GM23338 (cell line): ENCODE data around the gene FYN. TPM values are rescaled to one million over a fixed set of nuclear protein-coding genes. Genes with fewer than 3 reads are reported as not detected.

ENCODE experiments used
- ATAC-seq: fragments of 200-7000 bp; cut with Tn5 transposase; 3 replicates; pipeline ENCODE4 v1.9.1; 2020
- DNase-seq: peaks from one replicate; pipeline ENCODE4 v3.0.0-alpha.2; 2015; ENCODE audit warnings: low spot score
- H2AFZ ChIP-seq: fragments of 200-600 bp; sonication (generic); 2 replicates; pipeline ENCODE4 v1.8.0; 2016; ENCODE audit warnings: antibody characterized with exemption, mild to moderate bottlenecking, moderate library complexity
- H3F3A ChIP-seq: fragments of 200-600 bp; sonication (generic); replicated peaks from 2 replicates; pipeline ENCODE4 v1.8.0; 2017; ENCODE audit warnings: antibody characterized with exemption, mixed run types, low read depth
- H3K27ac ChIP-seq: fragments of 200-600 bp; sonication (generic); 2 replicates; pipeline ENCODE4 v1.6.1; 2016; ENCODE audit warnings: low read depth
- H3K27me3 ChIP-seq: fragments of 200-600 bp; sonication (generic); 2 replicates; pipeline ENCODE4 v1.8.0; 2016; ENCODE audit warnings: mild to moderate bottlenecking, mixed run types, moderate library complexity; ENCODE audit not compliant: insufficient read depth
- H3K36me3 ChIP-seq: fragments of 200-600 bp; sonication (generic); 2 replicates; pipeline ENCODE4 v1.8.0; 2016; ENCODE audit warnings: mild to moderate bottlenecking; ENCODE audit not compliant: insufficient read depth
- H3K4me1 ChIP-seq: fragments of 200-600 bp; sonication (generic); 2 replicates; pipeline ENCODE4 v1.8.0; 2016; ENCODE audit warnings: mild to moderate bottlenecking, moderate library complexity; ENCODE audit not compliant: insufficient read depth
- H3K4me2 ChIP-seq: fragments of 200-600 bp; sonication (generic); 2 replicates; pipeline ENCODE4 v1.7.1; 2017; ENCODE audit warnings: mixed run types
- H3K4me3 ChIP-seq: fragments of 200-600 bp; sonication (generic); 2 replicates; pipeline ENCODE4 v1.6.1; 2016; ENCODE audit warnings: mixed run types
- H3K79me2 ChIP-seq: fragments of 200-600 bp; sonication (generic); replicated peaks from 2 replicates; pipeline ENCODE4 v1.8.0; 2017; ENCODE audit warnings: mild to moderate bottlenecking; ENCODE audit not compliant: insufficient read depth
- H3K9me2 ChIP-seq: fragments of 200-600 bp; sonication (generic); 2 replicates; pipeline ENCODE4 v1.8.0; 2017; ENCODE audit not compliant: insufficient read depth
- H4K20me1 ChIP-seq: fragments of 200-600 bp; sonication (generic); replicated peaks from 2 replicates; pipeline ENCODE4 v1.8.0; 2017; ENCODE audit warnings: mild to moderate bottlenecking; ENCODE audit not compliant: insufficient read depth
- H3K27ac Mint-ChIP-seq: 2 replicates; pipeline ENCODE4 v1.8.0; 2020; ENCODE audit warnings: inconsistent platforms, mild to moderate bottlenecking, moderate library complexity, mixed read lengths
- H3K27me3 Mint-ChIP-seq: 3 replicates; pipeline ENCODE4 v1.8.0; 2022; ENCODE audit warnings: low read depth, mild to moderate bottlenecking, moderate library complexity, mixed read lengths, inconsistent platforms; ENCODE audit not compliant: insufficient read depth, poor library complexity
- H3K36me3 Mint-ChIP-seq: 3 replicates; pipeline ENCODE4 v1.8.0; 2021; ENCODE audit warnings: low read depth, mild to moderate bottlenecking, inconsistent platforms, moderate library complexity, mixed read lengths
- H3K4me1 Mint-ChIP-seq: 3 replicates; pipeline ENCODE4 v1.8.0; 2020; ENCODE audit warnings: mild to moderate bottlenecking, inconsistent platforms, mixed read lengths
- H3K4me3 Mint-ChIP-seq: 3 replicates; pipeline ENCODE4 v1.8.0; 2021; ENCODE audit warnings: moderate library complexity, mild to moderate bottlenecking, inconsistent platforms, mixed read lengths
- H3K9me3 Mint-ChIP-seq: 3 replicates; pipeline ENCODE4 v1.8.0; 2020; ENCODE audit warnings: moderate library complexity, mild to moderate bottlenecking, inconsistent platforms, mixed read lengths
- CREB1 ChIP-seq: fragments of 250-450 bp; sonication (Bioruptor Pico); IDR thresholded peaks from 2 replicates; pipeline ENCODE4 v1.5.0; 2020; ENCODE audit warnings: low read depth, mild to moderate bottlenecking, moderate library complexity
- CTCF ChIP-seq, 2 experiments: fragments of 200-600 bp in 1 of 2; sonication (generic) in 1 of 2; conservative IDR thresholded peaks; 2 replicates each; pipeline versions ENCODE4 v1.5.1 to v1.6.1; 2016 to 2017; ENCODE audit warnings: antibody characterized with exemption in 2 of 2, low read depth in 2 of 2, mild to moderate bottlenecking in 2 of 2, moderate library complexity in 1 of 2
- ETS1 ChIP-seq: IDR thresholded peaks from 2 replicates; pipeline ENCODE4 v1.6.1; 2016; ENCODE audit warnings: antibody characterized with exemption
- EZH2 ChIP-seq: fragments of 200-600 bp; sonication (generic); IDR thresholded peaks from one replicate; pipeline ENCODE4 v1.8.0; 2017; ENCODE audit warnings: antibody characterized with exemption, mild to moderate bottlenecking, low read depth; ENCODE audit not compliant: unreplicated experiment
- EZH2phosphoT487 ChIP-seq: fragments of 200-600 bp; sonication (generic); IDR thresholded peaks from one replicate; pipeline ENCODE4 v1.8.1; 2018; ENCODE audit warnings: antibody characterized with exemption; ENCODE audit not compliant: unreplicated experiment
- JUNB ChIP-seq: IDR thresholded peaks from one replicate; pipeline ENCODE4 v1.6.1; 2016; ENCODE audit warnings: antibody characterized with exemption; ENCODE audit not compliant: unreplicated experiment
- NANOG ChIP-seq: IDR thresholded peaks from 2 replicates; pipeline ENCODE4 v1.6.1; 2016; ENCODE audit warnings: antibody characterized with exemption, borderline replicate concordance
- POLR2AphosphoS5 ChIP-seq: IDR thresholded peaks from 2 replicates; pipeline ENCODE4 v1.6.1; 2016; ENCODE audit warnings: antibody characterized with exemption, low read depth
- REST ChIP-seq: IDR thresholded peaks from one replicate; pipeline ENCODE4 v1.6.1; 2018; ENCODE audit warnings: antibody characterized with exemption; ENCODE audit not compliant: unreplicated experiment
- STAT1 ChIP-seq: IDR thresholded peaks from one replicate; pipeline ENCODE4 v1.6.1; 2016; ENCODE audit warnings: antibody characterized with exemption; ENCODE audit not compliant: unreplicated experiment
- ZNF114 ChIP-seq: fragments of 250-450 bp; sonication (Bioruptor Pico); IDR thresholded peaks from 2 replicates; pipeline ENCODE4 v1.5.0; 2020; ENCODE audit warnings: mild to moderate bottlenecking, moderate library complexity
- ZNF331 ChIP-seq: fragments of 250-450 bp; sonication (Bioruptor Pico); IDR thresholded peaks from 2 replicates; pipeline ENCODE4 v1.5.0; 2020; ENCODE audit warnings: low read depth, mild to moderate bottlenecking, moderate library complexity
- ZNF462 ChIP-seq: fragments of 250-450 bp; sonication (Bioruptor Pico); IDR thresholded peaks from 2 replicates; pipeline ENCODE4 v1.5.0; 2020; ENCODE audit warnings: mild to moderate bottlenecking, moderate library complexity
- polyA plus RNA-seq: library from polyadenylated mRNA; unstranded; fragments of >200 nt; fragmentation: Nextera tagmentation; extraction: Ambion mirVana; gene quantifications from 2 replicates; pipeline ENCODE4 v1.2.1, GENCODE V29; 2016
- total RNA-seq: library from RNA; depleted of rRNA; stranded (reverse); fragments of >200 nt; shearing (Covaris generic); gene quantifications from 2 replicates; pipeline ENCODE4 v1.2.3, GENCODE V29; 2014

The FYN gene
- total and polyA plus RNA-seq, 2 experiments from 2014 or later, result 46.8 to 143 TPM

GRCh38 chr6:111761212-111761611 lies 112.0 kb downstream of the FYN start:
- Mint-ChIP-seq H3K27ac (peak overlapping the region; percentile 51; the same call in 1 of the 2 replicates), H3K4me1 (peaks cover 86% of the 10 kb centered on the region), H3K36me3 (no peaks in the 10 kb centered on the region; the same call in 2 of the 3 replicates), H3K4me3 (no peak overlapping the region), H3K9me3 (no peaks in the 10 kb centered on the region), H3K27me3 (peaks cover 10% of the 10 kb centered on the region)
- H3K9me2 ChIP-seq, result no peaks in the 10 kb centered on the region
- no peaks in the 10 kb centered on the region for H3K27me3 ChIP-seq
- H3K4me2 ChIP-seq, result no peak overlapping the region
- no peaks in the 10 kb centered on the region for H3K36me3 ChIP-seq
- H3F3A ChIP-seq, result no peaks in the 10 kb centered on the region
- peaks cover 3% of the 10 kb centered on the region; the same call in 1 of the 2 replicates for H3K79me2 ChIP-seq
- TF ChIP-seq POLR2AphosphoS5 (no peak), EZH2phosphoT487 (no peak), CREB1 (no peak), NANOG (no peak), STAT1 (no peak), ZNF462 (CRISPR knock-in tag) (no peak), JUNB (no peak), EZH2 (no peak), ZNF331 (no peak), ZNF114 (no peak), REST (no peak), CTCF (conservative IDR thresholded peaks at IDR 0.05; ENCODE audit: low read depth in 2 of 2) (no peak), ETS1 (no peak)
- no peaks in the 10 kb centered on the region for H4K20me1 ChIP-seq
- ATAC-seq, result no peak
- no peak overlapping the region for H2AFZ ChIP-seq
- no peak overlapping the region for H3K27ac ChIP-seq
- no peak for DNase-seq
- peaks cover 35% of the 10 kb centered on the region for H3K4me1 ChIP-seq
- no peak overlapping the region for H3K4me3 ChIP-seq
